Measurements from ENCODE around the gene FOXL2NB.

The FOXL2NB gene

GRCh38 chr3:138947495-138948121 lies 591 bp downstream of the FOXL2NB start:
- DNase-seq, result no peak

GRCh38 chr3:138948371-138949001 lies 1.5 kb downstream of the FOXL2NB start:
- no peak for DNase-seq

GRCh38 chr3:138949002-138949418 lies 2.0 kb downstream of the FOXL2NB start:
- peak; percentile 42 for DNase-seq

GRCh38 chr3:138949445-138950005 lies 2.5 kb downstream of the FOXL2NB start:
- no peak for DNase-seq

- DNase-seq, result peak; percentile 41
These were observed 3.1 kb downstream of the FOXL2NB start for GRCh38 chr3:138950006-138950644.

GRCh38 chr3:138950701-138951100 lies 3.7 kb downstream of the FOXL2NB start:
- no peak for DNase-seq

GRCh38 chr3:138960417-138960852 lies 13.4 kb downstream of the FOXL2NB start:
- DNase-seq, result no peak

- no peak for DNase-seq
These were observed 16.0 kb downstream of the FOXL2NB start for GRCh38 chr3:138962854-138963560.

- no peak for DNase-seq
These were observed 17.2 kb downstream of the FOXL2NB start for GRCh38 chr3:138964264-138964663.

GRCh38 chr3:138964923-138965322 lies 17.9 kb downstream of the FOXL2NB start:
- DNase-seq, result no peak

- DNase-seq, result no peak
These were observed 24.8 kb downstream of the FOXL2NB start for GRCh38 chr3:138971766-138972320.

- DNase-seq, result no peak
These were observed 25.9 kb downstream of the FOXL2NB start for GRCh38 chr3:138972941-138973340.

- peak; percentile 46 for DNase-seq
These were observed 27.4 kb downstream of the FOXL2NB start for GRCh38 chr3:138974462-138974861.

- no peak for DNase-seq
These were observed 28.3 kb downstream of the FOXL2NB start for GRCh38 chr3:138975351-138975750.

GRCh38 chr3:138976047-138976446 lies 29.0 kb downstream of the FOXL2NB start:
- DNase-seq, result no peak

GRCh38 chr3:138984816-138985215 lies 37.8 kb downstream of the FOXL2NB start:
- no peak for DNase-seq

- no peak for DNase-seq
These were observed 38.9 kb downstream of the FOXL2NB start for GRCh38 chr3:138985932-138986331.

GRCh38 chr3:138987181-138987580 lies 40.2 kb downstream of the FOXL2NB start:
- no peak for DNase-seq

GRCh38 chr3:138995706-138996105 lies 48.7 kb downstream of the FOXL2NB start:
- DNase-seq, result no peak
